Effector memory CD8-positive, alpha-beta T cell (primary cell): Measurements from ENCODE around the gene SHC3.

ENCODE experiments used
- ATAC-seq: fragments of 150-1000 bp; cut with Tn5 transposase; replicated peaks from 2 replicates; pipeline ENCODE4 v1.10.0; 2021; ENCODE audit warnings: mild to moderate bottlenecking, moderate library complexity
- DNase-seq, 3 experiments: peaks; one replicate each; pipeline ENCODE4 v3.0.0; 2021
- H3K27ac Mint-ChIP-seq, 2 donors: one replicate each; pipeline ENCODE4 v1.8.0; 2022; ENCODE audit warnings: mild to moderate bottlenecking in 2 of 2, mixed read lengths in 2 of 2, moderate library complexity in 2 of 2
- H3K27me3 Mint-ChIP-seq, 2 donors: one replicate each; pipeline ENCODE4 v1.8.0; 2022; ENCODE audit warnings: mixed read lengths in 2 of 2
- H3K36me3 Mint-ChIP-seq: one replicate; pipeline ENCODE4 v1.8.0; 2022; ENCODE audit warnings: mild to moderate bottlenecking, moderate library complexity, mixed read lengths; ENCODE audit not compliant: insufficient read depth
- H3K4me1 Mint-ChIP-seq, 2 donors: one replicate each; pipeline ENCODE4 v1.8.0; 2022; ENCODE audit warnings: low read depth in 2 of 2, mixed read lengths in 2 of 2
- H3K4me3 Mint-ChIP-seq, 2 donors: one replicate each; pipeline ENCODE4 v1.8.0; 2022; ENCODE audit warnings: mild to moderate bottlenecking in 2 of 2, mixed read lengths in 2 of 2, moderate library complexity in 2 of 2
- H3K9me3 Mint-ChIP-seq, 2 donors: one replicate each; pipeline ENCODE4 v1.8.0; 2022; ENCODE audit warnings: mixed read lengths in 2 of 2

The SHC3 gene

DNA sequence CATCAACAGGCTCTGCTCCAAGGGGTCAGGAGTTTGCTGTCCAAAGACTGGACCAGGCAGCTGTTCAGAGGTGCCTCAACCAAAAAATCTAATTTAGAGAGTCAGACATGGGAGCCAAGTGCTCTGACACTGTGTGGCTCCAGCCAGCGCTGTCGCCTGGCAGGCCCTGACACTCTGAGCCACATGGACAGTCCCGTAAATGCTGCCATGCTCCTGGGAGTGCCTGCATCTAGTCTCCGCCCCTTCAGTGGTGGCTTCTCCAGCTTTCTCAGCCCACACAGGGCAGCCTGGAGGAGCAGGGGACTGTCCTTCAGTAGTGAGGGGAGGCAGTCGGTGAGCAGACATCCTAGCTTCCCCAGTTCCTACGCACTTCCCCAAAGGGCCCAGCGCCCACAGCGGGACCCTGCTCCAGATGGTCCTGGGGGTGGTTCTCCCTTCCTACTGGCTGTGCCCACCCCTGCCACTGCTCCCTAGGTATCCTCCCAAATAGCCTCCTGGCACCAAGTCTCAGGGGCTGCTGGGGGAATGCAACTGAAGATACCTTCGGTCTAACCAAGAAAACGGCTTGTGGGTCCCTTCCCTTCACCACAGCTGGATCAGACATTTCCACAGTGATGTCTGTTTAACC lies 72.3 kb downstream of the SHC3 start:
- H3K27ac Mint-ChIP-seq, result no peak overlapping the region
- no peaks in the 10 kb centered on the region for H3K4me1 Mint-ChIP-seq
- H3K36me3 Mint-ChIP-seq, result no peaks in the 10 kb centered on the region
- ATAC-seq (no peak), DNase-seq (no peak)
- no peak overlapping the region for H3K4me3 Mint-ChIP-seq
- H3K9me3 Mint-ChIP-seq, result peaks cover 0 to 2% of the 10 kb centered on the region in 2 donors
- H3K27me3 Mint-ChIP-seq, result peaks cover 23 to 36% of the 10 kb centered on the region in 2 donors

DNA sequence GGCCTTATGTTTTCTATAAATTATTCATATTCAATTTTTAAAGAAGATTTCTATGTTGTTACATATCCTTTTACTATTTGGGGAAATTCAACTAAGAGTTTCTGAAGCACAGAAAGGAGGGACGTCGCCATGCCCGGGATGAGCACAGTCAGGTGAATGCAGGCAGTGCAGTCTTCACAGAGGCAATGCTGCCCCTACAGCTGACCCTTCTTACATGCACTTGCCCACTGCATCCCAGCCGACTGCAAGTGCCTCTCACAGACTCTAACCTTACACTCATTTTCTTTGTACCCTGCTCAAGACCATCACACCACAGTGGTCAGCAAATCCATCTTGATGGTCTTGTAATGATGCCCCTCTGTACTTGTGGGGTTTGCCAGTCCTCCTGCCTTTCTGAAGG lies 73.8 kb downstream of the SHC3 start:
- ATAC-seq, result no peak
- no peak for DNase-seq
- Mint-ChIP-seq H3K27me3 (peaks cover 18 to 26% of the 10 kb centered on the region in 2 donors), H3K4me3 (no peak overlapping the region), H3K9me3 (peaks cover 0 to 2% of the 10 kb centered on the region in 2 donors), H3K27ac (no peak overlapping the region), H3K36me3 (no peaks in the 10 kb centered on the region), H3K4me1 (no peaks in the 10 kb centered on the region)

DNA sequence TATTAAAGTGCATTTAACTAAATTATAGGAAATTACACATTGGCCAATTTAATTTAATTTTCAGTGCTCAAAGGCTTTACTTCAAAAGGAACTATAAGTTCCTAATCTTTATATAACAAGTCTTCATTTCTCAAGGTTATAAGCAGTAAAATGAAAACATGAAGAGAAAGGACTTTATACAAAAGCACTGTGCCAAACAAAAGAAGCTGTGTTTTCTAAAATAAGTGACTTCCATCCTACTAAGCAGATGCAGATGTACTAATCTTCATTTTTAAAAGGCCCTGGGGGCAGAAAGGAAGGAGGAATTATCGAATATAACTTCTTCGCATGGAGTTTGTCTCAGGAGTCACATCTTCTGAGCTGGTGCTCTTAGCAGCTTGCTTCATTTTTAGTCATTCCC lies 81.4 kb downstream of the SHC3 start:
- Mint-ChIP-seq H3K4me3 (no peak overlapping the region), H3K4me1 (no peaks in the 10 kb centered on the region), H3K27ac (no peak overlapping the region), H3K9me3 (no peaks in the 10 kb centered on the region), H3K27me3 (peaks cover 9 to 34% of the 10 kb centered on the region in 2 donors), H3K36me3 (no peaks in the 10 kb centered on the region)
- no peak for ATAC-seq
- DNase-seq, result no peak

DNA sequence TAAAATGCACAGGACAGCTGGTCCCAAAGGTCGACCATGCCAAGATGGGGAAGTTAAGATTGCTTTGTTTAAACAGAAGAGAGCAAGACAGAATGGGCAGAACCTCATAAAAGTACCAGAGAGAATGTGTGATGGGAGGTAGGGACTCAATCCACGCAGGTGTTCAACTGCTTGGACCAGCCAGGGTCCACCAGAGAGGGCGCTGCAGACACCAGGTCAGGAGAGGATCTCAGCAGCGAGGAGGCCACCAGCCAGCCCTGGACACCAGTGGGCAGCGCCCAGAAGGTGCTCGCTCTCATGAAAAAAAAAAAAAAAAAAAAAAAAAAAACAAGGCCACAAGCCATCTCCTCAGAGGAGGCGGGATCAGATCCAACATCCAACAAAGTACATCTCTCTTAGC lies 81.8 kb downstream of the SHC3 start:
- no peak overlapping the region for H3K27ac Mint-ChIP-seq

DNA sequence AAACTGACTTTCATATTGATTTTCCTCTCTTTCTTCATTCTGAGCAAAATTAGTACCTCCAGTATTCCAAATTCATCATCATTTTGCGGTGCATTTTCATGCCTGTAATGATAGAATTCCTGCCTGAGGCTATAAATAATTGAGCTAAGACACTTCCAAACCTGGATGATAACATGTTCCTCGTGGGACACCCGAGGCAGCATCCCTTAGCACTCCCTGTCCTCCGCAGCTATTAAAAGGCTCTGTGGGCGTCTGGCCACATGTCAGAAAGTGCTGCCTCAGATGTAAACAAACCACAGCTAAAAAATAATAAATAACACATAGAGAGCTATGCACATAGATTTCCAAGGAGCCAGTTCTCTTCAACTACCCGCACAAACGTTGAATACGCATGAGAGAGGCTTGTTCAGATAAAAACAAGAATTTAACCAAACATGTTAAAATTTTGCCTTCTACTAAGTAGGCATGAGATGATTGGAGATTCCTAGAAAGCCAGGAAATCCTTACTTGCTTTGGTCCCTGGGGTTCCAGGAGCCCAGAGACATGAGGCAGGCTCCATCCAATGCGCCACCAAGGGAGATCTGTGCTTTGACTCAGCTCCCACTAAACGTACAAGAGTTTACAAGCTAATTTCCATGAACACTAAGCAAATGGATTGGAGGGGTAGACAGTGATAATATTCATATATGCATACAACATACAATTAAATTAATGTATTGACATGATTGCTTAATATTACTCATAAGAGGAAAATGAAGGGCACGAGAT lies 82.7 kb downstream of the SHC3 start:
- H3K4me1 Mint-ChIP-seq, result no peaks in the 10 kb centered on the region
- H3K9me3 Mint-ChIP-seq, result no peaks in the 10 kb centered on the region
- H3K27ac Mint-ChIP-seq, result no peak overlapping the region
- H3K36me3 Mint-ChIP-seq, result no peaks in the 10 kb centered on the region
- no peak for ATAC-seq
- H3K27me3 Mint-ChIP-seq, result peaks cover 9 to 34% of the 10 kb centered on the region in 2 donors
- no peak overlapping the region for H3K4me3 Mint-ChIP-seq
- DNase-seq, result no peak

More for the DNA sequence above, 81.8 kb downstream of the SHC3 start:
- Mint-ChIP-seq H3K4me3 (no peak overlapping the region), H3K4me1 (no peaks in the 10 kb centered on the region), H3K27me3 (peaks cover 9 to 34% of the 10 kb centered on the region in 2 donors), H3K9me3 (no peaks in the 10 kb centered on the region), H3K36me3 (no peaks in the 10 kb centered on the region)
- no peak for ATAC-seq
- DNase-seq, result no peak

DNA sequence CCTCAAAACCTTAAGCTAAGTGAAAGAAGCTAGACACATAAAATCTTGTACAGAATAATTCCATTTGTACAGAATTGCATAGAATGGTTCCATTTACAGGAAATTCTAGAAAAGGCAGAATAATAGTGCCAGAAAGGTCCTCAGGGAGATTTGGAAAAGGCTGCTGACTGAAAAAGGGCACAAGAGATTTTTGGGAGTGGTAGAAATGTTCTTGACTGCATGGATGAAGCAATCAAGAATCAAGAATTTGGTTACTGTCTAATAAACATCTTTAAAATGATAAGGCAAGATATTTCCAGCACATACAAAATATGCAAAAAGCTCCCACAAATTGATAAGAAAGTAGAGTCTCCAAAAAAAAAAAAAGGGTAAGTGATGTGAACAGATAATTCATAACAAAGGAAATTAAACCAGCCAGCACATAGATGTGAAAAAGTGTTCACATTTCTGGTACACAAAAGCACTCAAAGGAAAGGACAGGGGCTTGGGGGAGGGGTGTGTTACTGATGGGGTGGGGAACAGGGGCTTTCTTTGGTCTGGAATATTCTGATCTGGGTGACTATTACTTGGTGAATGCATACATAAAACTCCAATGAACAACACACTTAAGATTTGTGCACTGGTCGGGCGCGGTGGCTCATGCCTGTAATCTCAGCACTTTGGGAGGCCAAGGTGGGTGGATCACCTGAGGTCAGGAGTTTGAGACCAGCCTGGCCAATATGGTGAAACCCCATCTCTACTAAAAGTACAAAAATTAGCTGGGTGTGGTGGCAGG lies 85.2 kb downstream of the SHC3 start:
- DNase-seq, result no peak
- ATAC-seq, result no peak
- Mint-ChIP-seq H3K4me1 (peaks cover 0 to 4% of the 10 kb centered on the region in 2 donors), H3K4me3 (no peak overlapping the region), H3K9me3 (no peaks in the 10 kb centered on the region), H3K27me3 (peaks cover 13 to 45% of the 10 kb centered on the region in 2 donors), H3K36me3 (no peaks in the 10 kb centered on the region), H3K27ac (no peak overlapping the region)

DNA sequence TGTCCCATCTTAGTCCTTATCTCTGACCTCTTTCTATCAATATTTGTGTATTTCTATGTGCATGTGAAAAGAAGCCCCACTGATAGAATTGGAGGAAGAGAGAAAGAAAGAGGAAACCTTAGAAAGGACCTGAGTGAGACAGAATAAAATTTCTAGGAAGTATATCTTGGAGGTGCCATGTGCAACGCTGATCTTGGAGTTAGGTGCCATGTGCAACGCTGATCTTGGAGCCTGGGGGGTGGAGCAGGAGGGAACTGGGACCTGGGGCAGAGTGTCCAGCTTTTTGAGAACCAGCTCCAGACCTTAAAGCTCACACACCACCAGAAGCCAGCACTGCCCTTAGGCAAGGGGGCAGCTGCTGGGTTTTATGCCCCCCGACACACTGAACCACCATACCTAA lies 89.4 kb downstream of the SHC3 start:
- Mint-ChIP-seq H3K9me3 (no peaks in the 10 kb centered on the region), H3K36me3 (no peaks in the 10 kb centered on the region), H3K4me1 (peaks cover 0 to 4% of the 10 kb centered on the region in 2 donors), H3K4me3 (no peak overlapping the region), H3K27ac (no peak overlapping the region), H3K27me3 (peaks cover 25 to 60% of the 10 kb centered on the region in 2 donors)
- DNase-seq, result no peak
- ATAC-seq, result no peak

DNA sequence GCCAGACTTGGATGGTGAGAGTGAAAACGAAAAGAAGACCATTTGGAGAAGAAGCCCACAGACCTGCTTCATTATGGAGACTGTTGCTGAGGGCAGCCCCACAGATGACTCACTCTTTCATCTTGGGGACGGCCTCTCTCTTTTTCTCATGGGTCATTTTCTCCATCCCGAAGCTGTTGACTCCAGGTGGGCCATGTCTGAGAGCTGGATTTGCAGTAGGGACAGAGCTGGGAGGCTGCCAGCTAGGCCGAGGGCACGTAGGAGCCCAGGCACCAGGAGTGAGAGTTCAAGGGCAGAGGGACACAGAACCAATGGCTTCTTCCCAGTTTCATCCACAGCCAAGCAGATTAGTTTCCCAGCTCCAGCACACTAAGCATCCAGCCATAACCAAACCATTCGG lies 95.0 kb downstream of the SHC3 start:
- no peak overlapping the region for H3K27ac Mint-ChIP-seq
- no peak overlapping the region for H3K4me3 Mint-ChIP-seq
- DNase-seq (no peak), ATAC-seq (no peak)
- no peaks in the 10 kb centered on the region for H3K9me3 Mint-ChIP-seq
- H3K4me1 Mint-ChIP-seq, result peaks cover 0 to 3% of the 10 kb centered on the region in 2 donors
- H3K27me3 Mint-ChIP-seq, result peaks cover 45 to 73% of the 10 kb centered on the region in 2 donors
- no peaks in the 10 kb centered on the region for H3K36me3 Mint-ChIP-seq

DNA sequence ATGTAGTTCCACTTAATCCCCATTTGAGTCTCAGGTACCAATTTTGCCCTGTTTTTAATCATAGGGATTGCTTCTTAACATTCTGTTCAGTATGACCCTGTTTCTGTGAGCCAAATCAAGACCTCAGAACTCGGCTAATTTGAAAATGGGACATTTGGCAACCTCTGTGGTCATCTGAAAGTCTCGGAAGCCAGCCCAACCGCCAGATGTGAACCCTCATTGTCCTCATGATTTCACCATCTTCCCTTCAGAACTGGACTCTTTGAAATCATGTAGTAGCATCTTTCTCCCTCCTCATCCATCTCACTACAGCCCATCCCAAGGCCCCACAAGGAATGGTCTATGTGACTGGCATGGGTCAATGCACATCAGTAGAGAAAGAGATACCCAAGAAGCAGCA lies 98.4 kb downstream of the SHC3 start:
- Mint-ChIP-seq H3K27ac (no peak overlapping the region), H3K4me3 (no peak overlapping the region), H3K4me1 (no peaks in the 10 kb centered on the region), H3K9me3 (no peaks in the 10 kb centered on the region), H3K27me3 (peaks cover 38 to 69% of the 10 kb centered on the region in 2 donors), H3K36me3 (no peaks in the 10 kb centered on the region)
- no peak for ATAC-seq
- no peak for DNase-seq

DNA sequence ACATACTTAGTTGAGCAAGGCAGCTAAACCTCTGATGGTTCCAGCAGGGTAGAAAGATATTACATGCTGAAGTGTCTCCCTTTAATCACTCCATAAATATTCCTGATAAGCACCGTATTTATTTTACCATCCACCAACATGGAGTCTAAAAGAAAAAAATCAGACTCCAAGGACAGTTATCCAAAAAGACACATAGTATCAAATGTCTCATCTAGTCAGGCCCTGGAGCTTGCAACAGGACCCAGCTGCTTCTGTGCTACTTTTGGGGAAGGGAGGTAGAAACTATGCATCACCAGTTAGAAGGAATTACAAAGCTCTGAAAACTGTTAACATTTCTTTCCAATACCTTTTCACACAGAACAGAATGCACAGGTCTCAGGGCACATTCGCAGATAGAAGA lies 99.2 kb downstream of the SHC3 start:
- no peaks in the 10 kb centered on the region for H3K36me3 Mint-ChIP-seq
- peaks cover 31 to 69% of the 10 kb centered on the region in 2 donors for H3K27me3 Mint-ChIP-seq
- DNase-seq (no peak), ATAC-seq (no peak)
- no peaks in the 10 kb centered on the region for H3K4me1 Mint-ChIP-seq
- H3K4me3 Mint-ChIP-seq, result no peak overlapping the region
- H3K27ac Mint-ChIP-seq, result no peak overlapping the region
- H3K9me3 Mint-ChIP-seq, result no peaks in the 10 kb centered on the region

DNA sequence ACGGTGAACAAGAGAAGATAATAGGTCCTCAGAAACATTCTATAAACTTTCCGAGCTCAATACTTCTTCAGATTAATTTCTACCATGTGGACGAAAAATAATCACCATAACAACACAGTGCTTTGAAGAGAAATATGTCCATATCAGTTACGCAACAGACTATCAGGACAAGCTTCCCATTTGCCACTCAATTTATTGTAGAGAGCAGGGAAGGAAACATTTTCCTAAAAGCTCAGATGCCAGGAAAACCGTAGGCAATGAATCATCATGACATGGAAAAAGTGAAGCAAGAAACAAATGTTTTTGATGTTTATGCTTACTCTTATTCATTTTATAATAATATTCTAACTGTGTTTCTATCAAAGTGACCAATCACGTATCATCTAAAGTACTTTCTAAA lies 99.8 kb downstream of the SHC3 start:
- H3K27me3 Mint-ChIP-seq, result peaks cover 36 to 74% of the 10 kb centered on the region in 2 donors
- no peaks in the 10 kb centered on the region for H3K36me3 Mint-ChIP-seq

DNA sequence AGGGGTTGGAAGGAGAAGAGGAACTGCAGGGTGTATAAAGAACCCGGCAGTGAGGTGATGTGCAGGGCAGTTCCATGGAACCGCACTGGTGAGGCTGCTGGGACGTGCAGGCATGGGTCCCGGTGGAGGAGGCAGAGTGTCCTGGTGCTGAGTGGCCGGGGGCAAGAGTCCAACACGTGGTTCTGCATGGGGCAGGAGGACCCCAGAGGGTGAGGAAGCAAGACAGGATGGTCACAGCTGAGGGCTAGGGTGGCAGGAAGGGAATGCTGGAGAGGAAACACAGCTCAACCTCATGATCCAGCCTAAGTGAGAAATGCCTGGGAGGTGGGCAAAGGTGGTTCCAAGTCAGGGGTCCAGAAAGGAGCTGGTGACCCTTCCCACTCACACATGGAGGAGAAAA lies 100.2 kb downstream of the SHC3 start:
- Mint-ChIP-seq H3K27me3 (peaks cover 37 to 74% of the 10 kb centered on the region in 2 donors), H3K36me3 (no peaks in the 10 kb centered on the region), H3K4me3 (no peak overlapping the region), H3K4me1 (no peaks in the 10 kb centered on the region), H3K27ac (no peak overlapping the region), H3K9me3 (no peaks in the 10 kb centered on the region)
- ATAC-seq, result no peak
- no peak for DNase-seq

More for the DNA sequence above, 99.8 kb downstream of the SHC3 start:
- ATAC-seq, result no peak
- H3K4me3 Mint-ChIP-seq, result no peak overlapping the region
- H3K27ac Mint-ChIP-seq, result no peak overlapping the region
- H3K4me1 Mint-ChIP-seq, result no peaks in the 10 kb centered on the region
- no peak for DNase-seq
- H3K9me3 Mint-ChIP-seq, result no peaks in the 10 kb centered on the region

DNA sequence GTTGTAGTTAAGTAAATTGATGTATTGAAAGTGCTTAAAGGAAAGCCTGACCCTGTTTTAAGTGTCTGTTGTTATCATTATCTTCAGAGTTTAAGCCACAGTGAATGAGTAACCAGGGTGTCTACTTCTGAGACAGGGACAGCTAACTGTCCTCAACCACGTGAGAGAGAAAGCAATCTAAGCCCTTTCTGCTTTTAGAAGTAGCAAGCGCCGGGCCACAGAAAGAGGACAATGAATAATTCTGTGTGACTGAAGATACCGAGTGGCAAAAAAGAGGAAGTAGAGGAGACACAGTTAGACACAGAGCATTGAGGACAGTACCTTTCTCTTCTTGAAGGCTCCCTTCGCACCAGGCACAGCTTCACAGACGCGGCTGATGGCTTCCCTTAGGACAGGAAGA lies 101.1 kb downstream of the SHC3 start:
- peaks cover 29 to 74% of the 10 kb centered on the region in 2 donors for H3K27me3 Mint-ChIP-seq
- H3K4me3 Mint-ChIP-seq, result no peak overlapping the region
- H3K36me3 Mint-ChIP-seq, result no peaks in the 10 kb centered on the region
- DNase-seq (no peak), ATAC-seq (no peak)
- H3K27ac Mint-ChIP-seq, result no peak overlapping the region
- no peaks in the 10 kb centered on the region for H3K4me1 Mint-ChIP-seq
- H3K9me3 Mint-ChIP-seq, result no peaks in the 10 kb centered on the region
